ENCODE results near the gene MYBPH. TPM values are rescaled to one million over a fixed set of nuclear protein-coding genes. Genes with fewer than 3 reads are reported as not detected.

The MYBPH gene
- total RNA-seq, 4 donors from 2014 or later, result not detected

DNA sequence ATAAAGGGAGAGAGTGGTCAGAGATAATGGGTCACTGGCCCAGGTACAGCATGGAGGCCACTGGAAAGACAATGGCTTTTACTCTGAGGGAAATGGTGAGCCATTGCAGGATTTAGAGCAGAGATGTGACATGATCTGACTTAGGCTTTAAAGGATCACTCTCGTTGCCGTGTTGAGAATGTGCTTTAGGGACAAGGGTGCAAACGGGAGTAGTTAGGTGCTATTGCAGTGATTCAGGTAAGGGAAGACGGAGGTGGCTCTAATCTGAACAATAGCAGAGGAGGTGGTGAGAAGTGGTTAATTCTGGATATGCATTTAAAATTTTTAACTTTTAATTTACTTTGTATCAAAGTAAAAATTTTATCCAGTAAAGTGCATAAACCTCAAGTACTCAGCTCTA lies 38.3 kb downstream of the MYBPH start:
- peaks cover 0 to 5% (median 0%) of the 10 kb centered on the region in 4 donors for H3K27me3 ChIP-seq
- TF ChIP-seq, protein P1, sequence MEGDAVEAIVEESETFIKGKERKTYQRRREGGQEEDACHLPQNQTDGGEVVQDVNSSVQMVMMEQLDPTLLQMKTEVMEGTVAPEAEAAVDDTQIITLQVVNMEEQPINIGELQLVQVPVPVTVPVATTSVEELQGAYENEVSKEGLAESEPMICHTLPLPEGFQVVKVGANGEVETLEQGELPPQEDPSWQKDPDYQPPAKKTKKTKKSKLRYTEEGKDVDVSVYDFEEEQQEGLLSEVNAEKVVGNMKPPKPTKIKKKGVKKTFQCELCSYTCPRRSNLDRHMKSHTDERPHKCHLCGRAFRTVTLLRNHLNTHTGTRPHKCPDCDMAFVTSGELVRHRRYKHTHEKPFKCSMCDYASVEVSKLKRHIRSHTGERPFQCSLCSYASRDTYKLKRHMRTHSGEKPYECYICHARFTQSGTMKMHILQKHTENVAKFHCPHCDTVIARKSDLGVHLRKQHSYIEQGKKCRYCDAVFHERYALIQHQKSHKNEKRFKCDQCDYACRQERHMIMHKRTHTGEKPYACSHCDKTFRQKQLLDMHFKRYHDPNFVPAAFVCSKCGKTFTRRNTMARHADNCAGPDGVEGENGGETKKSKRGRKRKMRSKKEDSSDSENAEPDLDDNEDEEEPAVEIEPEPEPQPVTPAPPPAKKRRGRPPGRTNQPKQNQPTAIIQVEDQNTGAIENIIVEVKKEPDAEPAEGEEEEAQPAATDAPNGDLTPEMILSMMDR (IDR thresholded peaks at IDR 0.05), result no peak
- no peak for TF ChIP-seq POLR2AphosphoS5 (IDR thresholded peaks at IDR 0.05)
- no peak for TF ChIP-seq EP300 (IDR thresholded peaks at IDR 0.05)
- no peak for TF ChIP-seq POLR2A (IDR thresholded peaks at IDR 0.05; ENCODE audit: low read depth)
- H3K36me3 ChIP-seq, result no peaks in the 10 kb centered on the region
- no peak overlapping the region for H3K4me3 ChIP-seq
- DNase-seq (ENCODE audit: extremely low spot score), result no peak
- peaks cover 0 to 4% (median 0%) of the 10 kb centered on the region in 4 donors for H3K4me1 ChIP-seq
- WGBS, result 93% methylated on average over 4 of the region's 4 CpGs
- intact Hi-C loops (cut with DNase I), result no loop called here
- no peaks in the 10 kb centered on the region for H3K9me3 ChIP-seq
- H3K27ac ChIP-seq (replicated peaks in 1 of 4), result no peak overlapping the region

DNA sequence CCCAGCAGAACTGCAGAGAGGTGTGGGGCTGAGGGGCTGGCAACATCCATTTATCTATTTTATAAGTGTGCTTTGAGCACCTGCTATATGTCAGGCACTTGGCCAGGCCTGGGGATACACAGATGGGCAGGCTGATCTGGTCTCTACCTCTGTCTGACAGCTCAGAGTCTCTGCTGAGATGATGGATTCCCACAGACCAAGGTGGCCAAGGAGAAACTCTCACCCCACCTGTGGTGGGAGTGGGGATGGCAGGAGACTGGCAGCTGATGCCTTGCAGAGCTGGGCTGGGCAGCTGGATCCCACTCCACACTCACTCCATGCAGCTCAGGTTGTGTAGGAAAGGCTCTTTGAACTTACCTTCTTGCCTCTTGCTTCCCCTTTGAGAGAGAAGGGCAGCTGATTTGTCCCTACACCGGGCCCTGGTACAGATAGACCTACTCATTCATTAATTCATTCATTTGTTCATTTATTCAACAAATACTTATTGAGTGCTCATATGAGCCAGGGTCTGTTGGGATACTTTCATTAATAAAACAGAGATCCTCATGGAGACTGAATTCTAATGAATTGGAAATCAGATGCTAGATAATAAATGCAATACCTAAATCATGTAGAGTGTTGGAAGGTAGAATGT lies 39.1 kb downstream of the MYBPH start:
- Histone ChIP-seq H3K9me3 (no peaks in the 10 kb centered on the region), H3K4me3 (no peak overlapping the region), H3K27ac (replicated peaks in 1 of 4) (no peak overlapping the region), H3K4me1 (peaks cover 0 to 4% (median 0%) of the 10 kb centered on the region in 4 donors), H3K27me3 (peaks cover 0 to 5% (median 0%) of the 10 kb centered on the region in 4 donors), H3K36me3 (no peaks in the 10 kb centered on the region)
- WGBS, result 88% methylated on average over 1 of the region's 1 CpG
- TF ChIP-seq POLR2AphosphoS5 (IDR thresholded peaks at IDR 0.05), result no peak
- TF ChIP-seq, protein P1 (IDR thresholded peaks at IDR 0.05), result no peak
- intact Hi-C loops (cut with DNase I), result no loop called here
- DNase-seq (ENCODE audit: extremely low spot score), result no peak

DNA sequence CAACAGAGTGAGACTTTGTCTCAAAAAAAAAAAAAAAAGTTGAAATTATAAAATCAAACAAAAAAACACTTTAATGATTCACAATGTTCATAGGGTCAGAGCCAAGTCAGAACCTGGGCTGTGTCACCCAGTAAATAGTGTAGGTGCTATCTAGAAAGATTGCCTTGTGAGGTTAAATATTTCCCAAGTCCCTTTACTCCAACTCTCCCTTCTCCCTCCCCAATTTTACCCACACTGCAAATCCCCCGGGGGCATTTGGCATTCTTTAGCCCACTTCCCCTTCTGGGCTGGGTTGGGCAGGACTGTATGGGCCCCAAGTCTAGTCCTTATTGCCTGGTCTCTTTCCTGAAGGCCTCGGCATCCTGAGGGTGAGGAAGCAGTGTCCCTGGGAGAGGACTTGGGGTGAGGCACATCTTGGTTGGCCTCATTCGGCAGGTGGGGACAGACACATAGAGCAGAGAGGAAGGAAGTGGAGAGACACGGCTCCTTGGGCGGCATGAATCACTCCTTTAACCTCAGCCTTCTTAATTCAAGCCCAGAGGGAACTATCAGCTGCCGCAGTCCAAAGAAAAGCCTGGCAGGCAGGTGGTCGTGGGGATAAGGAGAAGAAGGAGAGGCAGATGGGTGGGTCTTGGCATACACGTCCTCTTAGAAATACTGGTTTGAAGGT lies 39.9 kb downstream of the MYBPH start:
- Histone ChIP-seq H3K4me1 (peaks cover 0 to under 1% (median 0%) of the 10 kb centered on the region in 4 donors), H3K27ac (replicated peaks in 1 of 4) (no peak overlapping the region), H3K4me3 (no peak overlapping the region), H3K36me3 (no peaks in the 10 kb centered on the region), H3K9me3 (no peaks in the 10 kb centered on the region), H3K27me3 (peaks cover 0 to 5% (median 0%) of the 10 kb centered on the region in 4 donors)
- 64% methylated on average over 8 of the region's 8 CpGs for WGBS
- intact Hi-C loops (cut with DNase I), result no loop called here
- TF ChIP-seq, protein P1 (IDR thresholded peaks at IDR 0.05), result no peak
- TF ChIP-seq POLR2A (IDR thresholded peaks at IDR 0.05; ENCODE audit: low read depth) (no peak), EP300 (IDR thresholded peaks at IDR 0.05) (no peak), POLR2AphosphoS5 (IDR thresholded peaks at IDR 0.05) (no peak)
- no peak for DNase-seq (ENCODE audit: extremely low spot score)

DNA sequence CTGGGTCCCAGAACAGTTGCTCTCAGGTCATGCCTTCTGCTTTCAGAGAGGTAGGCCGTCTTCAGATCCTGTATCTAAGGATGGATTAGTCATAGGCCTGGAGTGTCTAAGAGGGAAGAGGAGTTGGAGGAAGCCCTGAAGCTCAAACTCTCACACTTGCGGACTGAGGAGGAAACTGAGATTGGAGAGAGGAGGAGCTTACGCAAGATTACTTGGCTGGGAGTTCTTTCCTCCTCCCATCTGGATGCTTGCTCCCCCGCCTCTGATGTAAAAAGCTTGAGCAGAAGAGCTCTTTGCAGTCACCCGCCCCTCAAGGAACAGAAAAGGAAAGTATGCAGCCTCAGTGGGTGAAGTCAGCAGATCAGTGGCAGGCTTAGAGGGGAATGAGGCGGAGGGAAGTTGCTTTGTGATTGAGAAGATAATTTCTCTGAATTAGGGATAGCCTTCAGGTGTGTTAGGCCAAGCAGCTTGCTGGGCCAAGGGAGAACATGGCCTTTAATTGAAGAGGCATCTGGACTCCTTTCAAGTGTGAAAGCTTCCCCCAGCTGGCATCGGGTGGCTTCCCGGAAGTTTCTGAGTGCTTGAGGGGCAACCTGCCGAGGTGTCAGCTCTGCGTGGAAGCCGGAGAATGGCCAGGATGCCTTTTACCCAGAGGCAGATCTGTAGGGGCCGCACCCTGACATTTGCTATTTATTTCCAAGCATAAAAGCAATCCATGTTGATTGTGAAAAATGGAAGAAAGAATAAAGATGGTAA lies 41.5 kb downstream of the MYBPH start:
- no peak for DNase-seq (ENCODE audit: extremely low spot score)
- TF ChIP-seq POLR2A (IDR thresholded peaks at IDR 0.05; ENCODE audit: low read depth) (no peak), POLR2AphosphoS5 (IDR thresholded peaks at IDR 0.05) (no peak), EP300 (IDR thresholded peaks at IDR 0.05) (no peak)
- TF ChIP-seq, protein P1 (IDR thresholded peaks at IDR 0.05), result no peak
- H3K27ac ChIP-seq (replicated peaks in 1 of 4), result peak overlapping the region in 1 of 4 donors; percentile 16

More for the DNA sequence above, 41.5 kb downstream of the MYBPH start:
- 77% methylated on average over 12 of the region's 12 CpGs for WGBS
- H3K27me3 ChIP-seq, result peaks cover 0 to 5% (median 0%) of the 10 kb centered on the region in 4 donors
- H3K9me3 ChIP-seq, result no peaks in the 10 kb centered on the region
- no peak overlapping the region for H3K4me3 ChIP-seq
- peaks cover 11 to 16% (median 14%) of the 10 kb centered on the region in 4 donors for H3K4me1 ChIP-seq
- H3K36me3 ChIP-seq, result no peaks in the 10 kb centered on the region
- intact Hi-C loops (cut with DNase I), result no loop called here
